ENCODE results near the gene ELMOD1. TPM values are rescaled to one million over a fixed set of nuclear protein-coding genes. Genes with fewer than 3 reads are reported as not detected.

ELMOD1 gene
- total RNA-seq, 2 donors from 2014 or later, result not detected

DNA sequence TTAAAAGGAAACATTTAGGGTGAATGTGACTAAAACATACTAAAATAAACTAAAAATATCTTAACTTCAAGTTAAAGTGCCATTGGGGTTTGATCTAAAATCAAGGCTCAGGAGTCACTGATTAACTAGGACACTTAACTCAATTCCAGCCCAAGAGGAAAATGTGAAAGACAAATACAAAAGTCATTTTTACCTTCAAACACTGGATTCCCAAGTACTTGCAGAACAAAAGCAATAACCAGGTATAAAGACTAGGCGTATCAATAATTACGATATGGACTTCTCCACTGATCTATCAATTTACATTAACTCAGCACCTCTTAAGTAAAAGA lies 41.0 kb upstream of the ELMOD1 start:
- no peaks in the 10 kb centered on the region for H3K9me3 ChIP-seq
- ATAC-seq, result no peak
- 95% methylated on average over 2 of the region's 2 CpGs for WGBS, 2 donors
- intact Hi-C loops (cut with DNase I), result no loop called here
- H3K36me3 ChIP-seq (replicated peaks in 1 of 2; ENCODE audit: insufficient read depth in 1 of 2, low read depth in 2 of 2), result peaks cover 0 to 9% of the 10 kb centered on the region in 2 donors
- no peaks in the 10 kb centered on the region for H3K4me1 ChIP-seq
- no peaks in the 10 kb centered on the region for H3K27me3 ChIP-seq
- DNase-seq, result no peak
- H3K27ac ChIP-seq, result no peak overlapping the region
- H3K4me3 ChIP-seq, result no peak overlapping the region
- TF ChIP-seq CTCF (IDR thresholded peaks at IDR 0.05) (no peak), POLR2A (IDR thresholded peaks at IDR 0.05) (no peak)

GRCh38 chr11:107550304-107550703 lies 40.6 kb upstream of the ELMOD1 start:
- no peak overlapping the region for H3K4me3 ChIP-seq
- H3K36me3 ChIP-seq (replicated peaks in 1 of 2; ENCODE audit: insufficient read depth in 1 of 2, low read depth in 2 of 2), result peaks cover 0 to 9% of the 10 kb centered on the region in 2 donors
- H3K9me3 ChIP-seq, result no peaks in the 10 kb centered on the region
- no peaks in the 10 kb centered on the region for H3K4me1 ChIP-seq
- H3K27ac ChIP-seq, result no peak overlapping the region
- H3K27me3 ChIP-seq, result no peaks in the 10 kb centered on the region
- ATAC-seq (no peak), DNase-seq (no peak)
- WGBS, 2 donors, result 85 to 89% methylated on average over 4 of the region's 4 CpGs
- TF ChIP-seq POLR2A (IDR thresholded peaks at IDR 0.05), result no peak
- TF ChIP-seq CTCF (IDR thresholded peaks at IDR 0.05), result no peak
- intact Hi-C loops (cut with DNase I), result no loop called here

- H3K27ac ChIP-seq, result no peak overlapping the region
- intact Hi-C loops (cut with DNase I), result no loop called here
- H3K4me1 ChIP-seq, result peaks cover 16% of the 10 kb centered on the region
- H3K9me3 ChIP-seq, result no peaks in the 10 kb centered on the region
- no peak overlapping the region for H3K4me3 ChIP-seq
- DNase-seq, result no peak
- H3K27me3 ChIP-seq, result no peaks in the 10 kb centered on the region
- no peaks in the 10 kb centered on the region for H3K36me3 ChIP-seq (replicated peaks in 1 of 2; ENCODE audit: insufficient read depth in 1 of 2, low read depth in 2 of 2)
- no peak for ATAC-seq
- TF ChIP-seq POLR2A (IDR thresholded peaks at IDR 0.05) (no peak), CTCF (IDR thresholded peaks at IDR 0.05) (no peak)
These were observed 29.3 kb upstream of the ELMOD1 start for GRCh38 chr11:107561688-107562087.

DNA sequence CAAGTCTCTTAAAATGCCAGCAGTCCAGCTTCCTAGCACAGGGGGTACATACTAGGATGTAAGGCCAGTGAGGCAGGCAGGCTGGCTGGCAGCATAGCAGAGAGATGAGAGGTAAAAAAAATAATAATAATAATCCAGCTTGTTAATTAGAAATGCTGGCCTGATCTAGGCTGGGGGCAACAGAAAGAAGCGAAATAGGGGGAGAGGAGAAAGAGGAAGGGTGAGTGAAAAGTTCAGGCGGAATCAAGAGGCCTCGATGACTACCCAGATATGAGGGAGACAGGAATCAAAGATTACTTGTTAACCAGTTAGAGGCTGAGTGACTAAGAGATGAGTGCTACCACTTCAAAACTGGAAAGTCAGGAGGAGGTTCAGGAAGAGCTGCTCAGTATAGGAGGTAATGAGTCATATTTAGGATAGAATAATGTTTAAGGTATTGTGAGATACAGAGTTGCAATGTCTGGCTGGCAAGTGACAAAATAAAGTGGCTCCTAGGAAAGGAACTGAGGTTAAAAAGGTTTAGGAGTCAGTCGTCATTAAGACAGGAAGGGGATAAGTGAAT lies 28.2 kb upstream of the ELMOD1 start:
- no peaks in the 10 kb centered on the region for H3K27me3 ChIP-seq
- ATAC-seq, result no peak
- no peak overlapping the region for H3K27ac ChIP-seq
- WGBS, 2 donors, result 34 to 48% methylated on average over 4 of the region's 4 CpGs
- intact Hi-C loops (cut with DNase I), result no loop called here
- DNase-seq, result no peak
- H3K4me3 ChIP-seq, result no peak overlapping the region
- H3K36me3 ChIP-seq (replicated peaks in 1 of 2; ENCODE audit: insufficient read depth in 1 of 2, low read depth in 2 of 2), result no peaks in the 10 kb centered on the region
- H3K9me3 ChIP-seq, result no peaks in the 10 kb centered on the region
- peaks cover 16% of the 10 kb centered on the region for H3K4me1 ChIP-seq
- TF ChIP-seq POLR2A (IDR thresholded peaks at IDR 0.05) (no peak), CTCF (IDR thresholded peaks at IDR 0.05) (no peak)

DNA sequence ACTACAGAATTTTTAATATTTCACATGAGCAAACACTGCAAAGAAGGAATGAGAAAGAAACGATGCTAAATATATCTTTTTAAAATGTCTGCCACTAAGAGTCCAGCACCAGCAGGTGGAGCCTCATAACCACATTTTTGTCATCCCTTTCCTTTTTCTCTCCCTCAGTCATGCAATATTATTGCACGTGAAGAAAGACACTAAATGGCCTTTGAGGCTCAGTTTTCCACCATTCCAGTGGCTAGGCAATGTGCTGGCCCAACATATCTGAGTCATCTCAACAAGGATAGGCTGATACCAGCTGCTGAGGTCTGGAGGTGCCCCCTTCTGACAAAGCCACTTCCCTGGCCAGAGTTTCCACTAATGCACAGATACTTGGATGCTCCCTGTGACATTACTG lies 27.2 kb upstream of the ELMOD1 start:
- H3K27ac ChIP-seq, result no peak overlapping the region
- H3K9me3 ChIP-seq, result no peaks in the 10 kb centered on the region
- H3K4me3 ChIP-seq, result no peak overlapping the region
- peak in 2 of 4 donors; percentile 19 to 33 for DNase-seq
- H3K4me1 ChIP-seq, result peaks cover 16% of the 10 kb centered on the region
- 3% methylated on average over 2 of the region's 2 CpGs for WGBS, 2 donors
- no peaks in the 10 kb centered on the region for H3K27me3 ChIP-seq
- ATAC-seq, result no peak
- intact Hi-C loops (cut with DNase I), result no loop called here
- peak in 6 of 7 experiments; percentile 24 to 46 (median 37) for TF ChIP-seq CTCF (IDR thresholded peaks at IDR 0.05)
- TF ChIP-seq POLR2A (IDR thresholded peaks at IDR 0.05), result no peak
- no peaks in the 10 kb centered on the region for H3K36me3 ChIP-seq (replicated peaks in 1 of 2; ENCODE audit: insufficient read depth in 1 of 2, low read depth in 2 of 2)
